Bone marrow (tissue), 2 donors: ENCODE data around the gene SLC1A7.

Source experiments
- DNase-seq, 2 donors: peaks; one replicate each; lab custom pipeline; 2025; lab: John Stamatoyannopoulos, UW

The SLC1A7 gene

DNA sequence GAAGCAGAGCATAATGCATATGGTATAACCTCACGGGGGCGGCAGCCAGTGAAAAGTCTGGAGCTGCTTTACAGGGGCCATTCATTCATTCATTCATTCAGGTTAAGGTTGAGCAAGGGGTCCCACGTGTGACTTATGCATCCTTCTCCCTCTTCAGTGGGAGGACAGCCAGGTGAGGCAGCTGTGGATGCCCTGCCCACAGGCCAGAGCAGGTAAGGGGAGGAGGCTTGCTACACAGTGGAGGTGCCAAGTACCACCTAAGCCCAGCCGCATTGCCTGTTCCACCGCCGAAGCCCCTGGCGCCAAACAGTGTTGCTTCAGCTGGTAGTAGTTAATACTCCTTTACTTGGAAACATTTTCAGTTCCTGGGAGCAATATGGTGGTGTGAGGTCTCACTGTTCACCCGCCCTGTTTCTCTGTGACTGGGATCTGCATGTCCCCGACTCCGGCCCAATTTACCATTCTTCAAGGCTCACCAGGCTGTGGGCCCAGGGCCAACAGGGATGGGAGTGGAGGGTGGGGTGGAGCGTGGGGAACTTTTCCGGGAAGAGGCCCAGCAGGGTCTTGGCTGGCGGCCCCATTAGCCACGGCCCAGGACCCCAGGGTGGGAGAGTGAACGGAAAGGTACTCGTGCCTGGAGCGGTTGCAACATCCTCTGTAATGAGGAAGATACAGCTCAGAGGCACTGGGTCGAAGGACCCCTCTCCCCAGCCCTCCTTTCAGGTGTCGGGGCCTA is 81.1 kb downstream of the SLC1A7 start:
- no peak for DNase-seq

DNA sequence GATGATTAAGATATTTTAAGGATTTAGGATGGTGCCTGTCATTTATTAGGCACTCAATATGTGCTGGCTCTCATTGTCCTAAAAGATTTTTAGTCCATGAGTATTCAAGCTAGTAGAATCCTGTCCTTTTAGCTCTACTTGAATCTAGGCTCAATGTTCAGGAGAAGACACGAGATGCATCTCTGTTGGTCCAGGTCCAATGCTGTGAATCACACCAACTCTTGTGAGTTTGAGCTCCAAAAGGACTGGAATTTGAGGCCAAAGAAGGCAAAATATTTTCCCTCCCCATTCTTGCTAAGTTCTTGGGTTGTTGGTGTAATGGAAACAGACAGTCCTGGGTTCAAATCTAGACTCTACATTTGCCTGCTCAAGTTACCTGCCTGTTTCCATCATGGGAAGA is 81.9 kb downstream of the SLC1A7 start:
- DNase-seq: no peak

DNA sequence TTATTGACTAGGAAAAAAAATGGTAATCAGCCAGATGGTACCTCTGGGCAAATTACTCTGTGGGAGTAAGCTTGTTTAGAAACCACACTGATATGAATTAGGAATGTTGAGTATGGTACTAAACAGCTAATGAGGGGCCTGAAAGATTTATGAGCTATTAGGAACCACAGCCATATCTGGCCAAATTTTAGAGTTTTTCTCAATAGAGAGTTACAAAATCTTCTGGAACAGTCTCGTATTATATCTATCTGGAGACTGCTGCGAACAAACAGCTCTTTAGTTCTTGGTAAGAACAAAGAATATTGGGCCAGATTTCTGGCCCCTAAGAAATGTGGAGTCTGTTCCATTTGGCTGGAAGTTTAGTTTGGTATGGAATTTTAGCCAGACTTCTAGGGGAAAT is 85.3 kb downstream of the SLC1A7 start:
- DNase-seq: no peak

DNA sequence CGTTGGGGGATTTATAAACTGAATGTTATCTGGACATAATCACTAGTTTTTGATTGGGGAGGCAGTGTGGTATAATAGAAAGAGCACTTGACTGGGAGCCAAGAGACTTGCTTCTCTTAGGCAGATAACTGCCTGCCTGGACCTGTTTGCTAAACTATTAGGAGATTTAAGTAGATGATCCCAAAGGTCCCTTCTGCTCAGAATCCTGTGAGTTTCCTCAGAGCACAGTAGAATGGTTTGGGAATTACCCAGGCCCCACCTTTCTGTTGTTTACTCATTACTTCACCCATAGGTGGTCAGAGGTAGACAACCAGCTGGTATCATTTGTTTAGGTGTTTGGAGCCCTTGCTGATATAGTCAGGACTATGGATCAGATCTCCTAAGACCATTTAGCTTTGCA is 90.8 kb downstream of the SLC1A7 start:
- no peak for DNase-seq

DNA sequence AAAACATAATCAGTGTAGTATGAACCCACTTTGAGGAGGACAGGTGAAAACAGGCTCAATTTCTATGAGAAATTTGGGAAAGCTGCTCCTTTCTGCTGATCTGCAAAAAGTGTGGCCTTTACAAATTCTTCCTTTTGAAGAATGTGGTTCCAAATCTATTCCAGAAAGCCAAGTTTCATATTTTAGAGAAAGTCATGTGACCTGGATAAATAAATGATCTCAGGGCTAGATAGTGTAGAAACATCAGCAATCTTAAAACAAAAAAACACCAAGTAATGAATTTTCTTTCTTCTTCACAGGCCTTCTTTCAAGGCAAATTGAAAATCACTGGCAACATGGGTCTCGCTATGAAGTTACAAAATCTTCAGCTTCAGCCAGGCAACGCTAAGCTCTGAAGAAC is 92.1 kb downstream of the SLC1A7 start:
- DNase-seq: no peak

DNA sequence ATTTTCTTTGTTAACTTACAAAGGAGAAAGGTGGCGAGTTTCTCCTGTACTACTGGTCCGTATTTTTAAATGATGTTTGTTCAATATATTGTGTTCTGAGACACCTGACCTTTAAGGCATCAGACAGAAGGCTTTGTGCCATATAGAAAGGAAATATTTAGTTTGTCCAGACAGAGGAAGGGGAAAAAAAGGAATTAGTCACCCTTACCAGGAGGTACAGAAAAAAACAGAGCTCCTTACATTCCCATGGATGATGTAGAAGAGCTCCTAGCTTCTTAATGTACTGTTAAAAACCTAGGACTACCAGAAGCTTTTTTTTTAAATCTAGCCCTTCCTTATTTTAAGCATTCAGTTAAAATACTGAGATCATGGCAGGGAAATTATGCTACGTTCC is 92.9 kb downstream of the SLC1A7 start:
- no peak for DNase-seq

DNA sequence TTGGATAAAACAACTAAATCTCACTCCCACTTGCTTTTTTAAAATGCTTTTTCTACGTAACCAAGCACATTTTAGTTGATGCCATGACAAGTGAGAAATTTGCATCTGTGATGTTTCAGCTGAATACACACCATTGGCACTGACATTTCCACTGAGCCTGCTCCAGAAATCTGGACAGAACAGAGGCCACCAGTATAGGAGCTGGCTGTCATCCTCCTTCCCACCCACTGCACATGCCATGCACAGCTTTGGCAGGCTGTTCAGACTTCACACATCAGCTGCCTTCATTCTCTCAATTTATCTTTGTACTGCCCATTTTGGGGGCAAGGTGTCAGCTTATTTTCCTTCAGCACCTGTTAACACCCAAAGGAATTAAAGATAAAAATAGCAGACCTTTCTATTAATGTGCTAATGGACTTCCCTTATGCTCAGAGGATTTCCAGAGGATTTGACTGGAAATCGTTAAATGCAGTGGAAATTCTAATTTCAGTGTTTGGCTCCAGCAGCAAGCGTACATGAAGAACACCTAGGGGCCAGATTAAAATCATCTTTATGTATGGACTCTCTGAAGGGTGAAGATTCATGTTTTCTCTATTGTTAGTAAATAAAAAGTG is 93.4 kb downstream of the SLC1A7 start:
- DNase-seq: no peak

DNA sequence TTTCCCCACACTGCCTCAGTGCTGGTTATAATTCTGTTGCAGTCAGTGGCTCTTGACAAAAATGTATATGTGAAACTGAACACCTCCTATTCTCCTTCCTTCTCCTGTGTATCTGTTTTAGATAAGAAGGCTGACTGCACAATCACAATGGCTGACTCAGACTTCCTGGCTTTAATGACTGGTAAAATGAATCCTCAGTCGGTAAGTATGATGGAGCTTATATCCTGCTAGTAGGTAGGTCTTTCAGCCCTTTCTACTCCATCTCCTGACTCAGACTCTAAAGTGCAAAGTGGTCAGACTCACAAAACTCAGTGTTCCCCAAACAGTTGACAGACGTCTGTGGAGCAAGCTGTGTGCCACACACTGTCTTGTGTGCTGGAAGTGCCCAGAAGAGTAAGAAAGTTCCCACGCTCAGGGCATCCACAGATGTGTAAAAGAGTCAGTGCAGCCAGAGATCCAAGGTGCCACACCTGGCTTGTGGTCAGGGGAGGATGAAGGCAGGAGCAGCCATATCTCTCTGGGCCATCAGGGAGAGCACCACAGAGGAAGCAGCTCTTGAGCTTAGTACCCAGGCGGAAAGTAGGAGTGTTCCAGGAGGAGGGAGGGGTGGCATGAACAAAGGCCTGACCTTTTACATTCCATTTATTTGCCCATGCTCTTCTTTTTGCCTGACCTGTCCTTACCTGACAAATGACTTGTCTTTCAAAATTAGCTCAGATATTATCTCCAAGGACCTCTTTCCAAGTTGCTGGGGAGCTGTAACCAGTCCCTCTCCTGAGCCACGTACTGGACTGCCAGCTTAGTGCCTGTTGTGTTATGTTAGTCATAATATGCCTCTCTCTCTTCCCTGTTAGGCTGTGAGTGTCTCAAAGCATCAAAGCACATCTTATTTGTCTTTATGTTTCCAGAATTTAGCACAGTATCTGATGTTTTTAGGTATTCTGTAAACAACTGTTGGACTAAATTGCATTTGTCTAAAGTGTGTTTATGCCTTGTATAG is 94.4 kb downstream of the SLC1A7 start:
- DNase-seq: no peak

DNA sequence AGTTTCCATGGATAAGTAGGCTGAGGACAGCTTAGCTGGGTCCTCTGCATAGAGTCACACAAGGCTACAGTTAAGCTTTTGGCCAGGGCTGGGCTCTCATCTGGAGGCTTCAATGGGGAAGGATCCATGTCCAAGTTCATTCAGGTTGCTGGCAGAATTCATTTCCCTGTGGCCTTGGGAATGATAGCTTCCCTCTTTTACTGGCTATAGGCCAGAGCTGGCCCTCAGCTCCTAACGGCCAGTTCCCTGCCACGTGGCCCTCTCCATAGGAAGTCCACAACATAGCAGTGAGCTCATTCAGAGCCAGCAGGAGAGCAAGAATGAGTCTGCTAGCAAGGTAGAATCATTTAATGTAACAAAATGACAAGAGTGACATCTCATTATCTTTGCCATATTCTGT is 95.5 kb downstream of the SLC1A7 start:
- no peak for DNase-seq

DNA sequence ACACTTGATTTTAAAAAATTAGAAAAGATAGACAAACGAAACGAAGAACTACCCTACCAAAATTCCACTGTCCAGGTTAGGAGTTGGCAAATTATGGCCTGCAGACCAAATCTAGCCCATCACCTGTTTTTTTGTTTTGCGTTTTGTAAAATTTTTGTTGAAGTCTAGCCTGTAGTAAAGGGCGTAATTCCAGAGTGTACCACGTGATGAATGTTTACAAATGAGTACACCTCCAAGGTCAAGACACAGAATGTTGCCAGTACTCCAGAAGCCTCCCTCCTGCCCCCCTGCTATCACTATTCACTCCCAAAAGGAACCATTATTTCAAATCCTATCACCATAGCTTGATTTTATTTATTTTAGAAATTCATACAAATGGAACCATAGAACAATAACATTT is 97.5 kb downstream of the SLC1A7 start:
- DNase-seq: no peak

DNA sequence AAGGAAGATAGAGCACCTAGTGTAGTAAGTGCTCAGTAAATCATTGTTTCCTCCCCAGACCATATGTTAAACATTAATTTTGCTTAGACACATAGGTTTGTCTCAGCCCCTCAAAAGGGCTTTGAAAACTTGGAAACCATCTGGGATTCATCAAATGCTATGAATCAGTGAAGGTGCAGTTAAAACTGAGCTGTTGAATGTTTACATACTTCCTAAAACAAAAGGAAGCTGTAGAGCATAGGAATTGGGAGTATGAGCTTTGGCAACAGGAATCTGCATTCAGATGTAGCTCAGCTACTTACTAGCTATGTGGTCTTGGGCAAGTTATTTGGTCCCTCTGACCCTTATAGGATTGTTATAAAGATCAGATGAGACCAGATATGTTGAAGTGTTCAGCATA is 99.2 kb downstream of the SLC1A7 start:
- DNase-seq: no peak

DNA sequence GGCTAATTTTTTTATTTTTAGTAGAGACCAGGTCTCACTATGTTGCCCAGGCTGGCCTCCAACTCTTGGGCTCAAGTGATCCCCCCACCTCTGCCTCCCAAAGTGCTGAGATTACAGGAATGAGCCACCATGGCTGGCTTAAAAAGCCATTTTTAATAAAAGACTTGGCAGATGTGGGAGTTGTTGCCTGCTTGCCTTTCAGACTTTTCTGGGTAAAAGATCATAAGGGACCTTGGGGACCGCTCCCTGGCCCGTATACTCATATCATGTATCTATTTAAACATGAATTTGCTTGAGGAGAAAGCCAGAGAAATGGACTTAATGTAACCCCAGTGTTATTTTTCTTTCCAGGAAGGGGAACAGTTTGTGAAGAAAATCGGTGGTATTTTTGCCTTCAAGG is 103.9 kb downstream of the SLC1A7 start:
- no peak for DNase-seq
